ENCODE results near the gene C11orf86.
"Not testable (repeated sequence)": the region's sequence is repeated elsewhere in the genome, so short reads cannot be mapped to it uniquely, and the experiment has no call there.

C11orf86 gene

GRCh38 chr11:66976028-66976467 lies 944 bp downstream of the C11orf86 start:
- H3K36me3 Mint-ChIP-seq (ENCODE audit: low read depth) = no peaks in the 10 kb centered on the region
- peaks cover 6% of the 10 kb centered on the region for H3K4me1 Mint-ChIP-seq (ENCODE audit: low read depth)
- H3K9me3 Mint-ChIP-seq = no peaks in the 10 kb centered on the region
- peaks cover 11% of the 10 kb centered on the region for H3K27me3 Mint-ChIP-seq
- no peak overlapping the region for H3K27ac Mint-ChIP-seq
- no peak overlapping the region for H3K4me3 Mint-ChIP-seq

DNA sequence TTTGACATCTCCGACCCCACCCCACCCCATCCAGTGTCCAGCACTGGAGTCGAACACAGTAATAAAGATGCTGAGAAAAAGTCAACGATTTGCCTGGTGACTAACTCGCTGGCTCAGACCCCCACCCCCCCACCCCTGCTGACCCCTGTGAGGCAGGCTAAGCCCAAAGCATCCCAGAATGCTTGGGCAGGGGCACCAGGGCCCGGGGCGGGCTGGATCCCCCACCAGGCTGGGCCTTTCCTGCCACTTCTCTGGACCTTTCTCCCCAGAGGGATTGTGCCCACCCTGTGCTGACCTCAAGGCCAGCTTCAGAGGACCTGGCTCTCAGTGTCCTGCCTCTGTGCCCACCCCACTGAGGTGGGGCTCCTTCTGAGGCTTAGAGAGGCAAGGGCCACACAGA lies 1.8 kb downstream of the C11orf86 start:
- H3K27me3 Mint-ChIP-seq = peaks cover 8% of the 10 kb centered on the region
- peaks cover 1% of the 10 kb centered on the region for H3K4me1 Mint-ChIP-seq (ENCODE audit: low read depth)
- H3K4me3 Mint-ChIP-seq = no peak overlapping the region
- no peaks in the 10 kb centered on the region for H3K9me3 Mint-ChIP-seq
- H3K36me3 Mint-ChIP-seq (ENCODE audit: low read depth) = no peaks in the 10 kb centered on the region
- no peak overlapping the region for H3K27ac Mint-ChIP-seq

DNA sequence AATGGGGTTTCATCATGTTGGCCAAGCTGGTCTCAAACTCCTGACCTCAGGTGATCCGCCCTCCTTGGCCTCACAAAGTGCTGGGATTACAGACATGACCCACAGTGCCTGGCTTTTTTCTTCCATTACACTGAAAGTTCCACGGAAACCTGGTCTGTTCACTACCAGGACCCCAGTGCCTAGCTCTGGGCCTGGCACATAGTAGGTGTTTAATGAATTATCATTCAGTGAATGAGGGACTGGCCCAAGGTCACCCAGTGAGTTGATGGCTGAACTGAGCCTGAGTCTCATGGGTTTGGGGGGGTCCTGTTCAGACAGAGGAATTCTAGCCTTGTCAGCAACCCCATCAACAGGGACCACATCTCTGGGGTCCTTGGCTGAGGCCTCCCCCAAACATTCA lies 3.1 kb downstream of the C11orf86 start:
- Mint-ChIP-seq H3K4me1 (ENCODE audit: low read depth) (peaks cover 6% of the 10 kb centered on the region), H3K36me3 (ENCODE audit: low read depth) (no peaks in the 10 kb centered on the region), H3K4me3 (no peak overlapping the region), H3K9me3 (no peaks in the 10 kb centered on the region), H3K27ac (no peak overlapping the region), H3K27me3 (peaks cover 9% of the 10 kb centered on the region)

DNA sequence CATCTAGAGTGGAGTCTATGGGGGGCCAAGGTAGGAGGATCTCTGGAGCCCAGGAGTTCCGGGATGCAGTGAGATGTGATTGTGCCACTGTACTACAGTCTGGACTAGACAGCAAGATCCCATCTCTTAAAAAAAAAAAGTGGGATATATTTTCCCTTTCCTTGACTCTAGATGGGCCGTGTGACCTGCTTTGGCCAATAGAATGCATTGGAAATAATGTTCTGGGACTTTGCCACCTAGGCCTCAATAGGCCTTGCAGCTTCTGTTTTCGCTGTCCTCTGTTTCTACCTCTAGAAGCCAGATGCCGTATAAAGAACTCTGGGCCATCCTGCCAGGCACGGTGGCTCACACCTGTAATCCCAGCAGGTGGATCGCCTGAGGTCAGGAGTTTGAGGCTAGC lies 3.6 kb downstream of the C11orf86 start:
- Mint-ChIP-seq H3K4me1 (ENCODE audit: low read depth) (peaks cover 6% of the 10 kb centered on the region), H3K27ac (no peak overlapping the region), H3K36me3 (ENCODE audit: low read depth) (no peaks in the 10 kb centered on the region), H3K9me3 (no peaks in the 10 kb centered on the region), H3K27me3 (peaks cover 11% of the 10 kb centered on the region), H3K4me3 (no peak overlapping the region)

DNA sequence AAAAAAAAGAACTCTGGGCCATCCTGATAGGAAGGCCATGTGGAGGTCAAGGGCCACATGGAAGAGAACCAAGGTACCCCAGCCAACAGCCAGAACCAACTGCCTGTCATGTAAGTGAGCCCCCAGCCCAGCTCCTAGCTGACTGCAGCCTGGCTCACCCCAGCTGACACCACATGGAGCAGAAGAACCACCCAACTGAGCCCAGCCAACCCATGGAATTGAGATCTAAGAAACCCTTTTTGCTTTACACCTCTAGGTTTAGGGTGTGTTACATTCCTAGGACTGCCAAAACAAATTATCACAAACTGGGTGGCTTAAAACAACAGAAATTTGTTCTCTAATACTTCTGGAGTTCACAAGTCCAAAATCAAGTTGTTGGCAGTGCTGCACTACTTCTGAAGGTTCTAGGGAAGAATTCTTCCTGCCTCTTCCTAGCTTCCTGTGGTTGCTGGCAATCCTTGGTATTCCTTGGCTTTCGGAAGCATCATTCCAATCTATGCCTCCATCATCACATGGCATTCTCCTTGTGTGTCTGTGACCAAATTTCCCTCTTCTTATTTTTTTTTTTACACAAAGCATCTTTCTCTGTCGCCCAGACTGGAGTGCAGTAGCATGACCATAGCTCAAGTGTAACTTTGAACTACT lies 4.4 kb downstream of the C11orf86 start:
- no peaks in the 10 kb centered on the region for H3K36me3 Mint-ChIP-seq (ENCODE audit: low read depth)
- peaks cover 15% of the 10 kb centered on the region for H3K27me3 Mint-ChIP-seq
- H3K9me3 Mint-ChIP-seq = no peaks in the 10 kb centered on the region
- no peak overlapping the region for H3K27ac Mint-ChIP-seq
- H3K4me1 Mint-ChIP-seq (ENCODE audit: low read depth) = peaks cover 6% of the 10 kb centered on the region
- H3K4me3 Mint-ChIP-seq = no peak overlapping the region

- H3K4me3 Mint-ChIP-seq = no peak overlapping the region
- H3K27me3 Mint-ChIP-seq = peaks cover 15% of the 10 kb centered on the region
- no peak overlapping the region for H3K27ac Mint-ChIP-seq
- H3K36me3 Mint-ChIP-seq (ENCODE audit: low read depth) = no peaks in the 10 kb centered on the region
- no peaks in the 10 kb centered on the region for H3K9me3 Mint-ChIP-seq
- peaks cover 6% of the 10 kb centered on the region for H3K4me1 Mint-ChIP-seq (ENCODE audit: low read depth)
Observed at GRCh38 chr11:66981976-66982578, 7.0 kb downstream of the C11orf86 start.

DNA sequence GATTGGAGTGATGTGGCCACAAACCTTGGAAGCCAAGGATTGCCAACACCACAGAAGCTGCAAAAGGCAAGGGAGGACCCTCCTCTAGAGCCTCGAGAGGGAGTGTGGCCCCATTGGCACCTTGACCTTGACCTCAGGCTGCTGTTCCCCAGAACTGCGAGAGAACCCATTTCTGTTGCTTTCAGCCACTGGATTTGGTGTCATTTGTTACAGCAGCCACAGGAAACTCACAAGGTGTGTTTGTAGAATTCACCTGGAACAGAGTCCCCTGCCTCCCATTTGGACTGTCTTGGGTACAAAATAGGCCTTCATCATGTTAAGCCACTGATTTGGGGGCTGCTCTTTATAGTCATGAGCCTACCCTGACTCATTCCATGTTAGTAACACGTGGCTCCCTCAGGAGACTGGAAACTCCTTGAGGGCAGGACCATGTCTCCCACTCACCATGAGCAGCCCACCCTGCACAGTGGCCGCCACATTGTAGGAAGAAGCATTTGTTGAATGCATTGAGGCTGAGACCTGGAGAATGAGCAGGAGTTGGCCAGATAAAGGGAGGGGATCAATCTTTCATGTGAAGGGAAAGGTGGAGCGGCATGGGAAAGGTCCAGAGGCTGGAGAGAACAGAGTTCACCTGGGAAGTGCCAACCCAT lies 8.3 kb downstream of the C11orf86 start:
- Mint-ChIP-seq H3K9me3 (no peaks in the 10 kb centered on the region), H3K27me3 (peaks cover 19% of the 10 kb centered on the region), H3K36me3 (ENCODE audit: low read depth) (no peaks in the 10 kb centered on the region), H3K27ac (no peak overlapping the region), H3K4me1 (ENCODE audit: low read depth) (peaks cover 6% of the 10 kb centered on the region), H3K4me3 (no peak overlapping the region)

- H3K4me1 Mint-ChIP-seq (ENCODE audit: low read depth) = peaks cover 6% of the 10 kb centered on the region
- no peak overlapping the region for H3K27ac Mint-ChIP-seq
- H3K36me3 Mint-ChIP-seq (ENCODE audit: low read depth) = no peaks in the 10 kb centered on the region
- no peak overlapping the region for H3K4me3 Mint-ChIP-seq
- no peaks in the 10 kb centered on the region for H3K9me3 Mint-ChIP-seq
- peaks cover 21% of the 10 kb centered on the region for H3K27me3 Mint-ChIP-seq
Observed at GRCh38 chr11:66985508-66986177, 10.5 kb downstream of the C11orf86 start.

- Mint-ChIP-seq H3K9me3 (no peaks in the 10 kb centered on the region), H3K27ac (no peak overlapping the region), H3K4me3 (no peak overlapping the region), H3K36me3 (ENCODE audit: low read depth) (no peaks in the 10 kb centered on the region), H3K4me1 (ENCODE audit: low read depth) (peaks cover 6% of the 10 kb centered on the region), H3K27me3 (peaks cover 21% of the 10 kb centered on the region)
Observed at GRCh38 chr11:66986178-66986545, 11.1 kb downstream of the C11orf86 start.

GRCh38 chr11:66987158-66987620 lies 12.1 kb downstream of the C11orf86 start:
- no peak overlapping the region for H3K4me3 Mint-ChIP-seq
- no peaks in the 10 kb centered on the region for H3K36me3 Mint-ChIP-seq (ENCODE audit: low read depth)
- peaks cover 23% of the 10 kb centered on the region for H3K27me3 Mint-ChIP-seq
- H3K9me3 Mint-ChIP-seq = no peaks in the 10 kb centered on the region
- H3K27ac Mint-ChIP-seq = no peak overlapping the region
- peaks cover 2% of the 10 kb centered on the region for H3K4me1 Mint-ChIP-seq (ENCODE audit: low read depth)

DNA sequence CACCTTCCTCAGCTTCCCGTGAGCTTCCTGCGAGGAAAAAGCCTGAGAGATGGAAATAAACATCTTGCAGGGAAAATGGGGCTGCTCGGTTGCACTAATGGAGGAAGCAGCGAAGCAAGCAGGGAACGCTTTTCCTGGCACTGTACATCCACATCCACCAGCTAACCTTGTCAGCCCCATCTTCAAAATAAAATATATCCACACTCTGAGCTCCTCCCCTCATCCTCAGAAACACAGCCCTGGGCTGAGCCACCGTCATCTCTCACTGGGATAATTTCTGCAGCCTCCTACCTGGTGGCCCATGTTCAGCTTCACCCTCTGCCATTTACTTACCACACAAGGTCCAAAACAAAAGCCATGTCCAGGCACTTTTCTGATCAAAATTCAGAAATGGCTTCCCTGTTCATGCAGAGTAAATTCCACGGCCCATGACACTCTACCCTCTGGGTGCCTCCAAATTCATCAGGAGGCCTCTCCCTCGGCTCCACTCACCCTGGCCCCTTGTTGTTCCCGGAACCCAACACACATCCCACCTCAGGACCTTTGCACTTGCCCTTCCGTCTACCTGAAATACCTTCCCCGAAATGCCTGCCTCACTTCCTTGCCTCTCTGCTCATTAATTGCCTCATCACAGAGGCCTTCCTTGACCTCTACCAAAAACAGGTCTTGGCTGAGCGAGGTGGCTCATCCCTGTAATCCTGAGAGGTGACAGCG lies 13.0 kb downstream of the C11orf86 start:
- Mint-ChIP-seq H3K27ac (peak overlapping the region; percentile 26), H3K27me3 (peaks cover 21% of the 10 kb centered on the region), H3K4me3 (no peak overlapping the region), H3K4me1 (ENCODE audit: low read depth) (no peaks in the 10 kb centered on the region), H3K36me3 (ENCODE audit: low read depth) (no peaks in the 10 kb centered on the region), H3K9me3 (no peaks in the 10 kb centered on the region)

- H3K4me3 Mint-ChIP-seq; H3K36me3 Mint-ChIP-seq (ENCODE audit: low read depth); H3K4me1 Mint-ChIP-seq (ENCODE audit: low read depth); H3K27ac Mint-ChIP-seq; H3K9me3 Mint-ChIP-seq: not testable (repeated sequence)
- H3K27me3 Mint-ChIP-seq = peaks cover 19% of the 10 kb centered on the region
Observed at GRCh38 chr11:66988741-66989140, 13.6 kb downstream of the C11orf86 start.

DNA sequence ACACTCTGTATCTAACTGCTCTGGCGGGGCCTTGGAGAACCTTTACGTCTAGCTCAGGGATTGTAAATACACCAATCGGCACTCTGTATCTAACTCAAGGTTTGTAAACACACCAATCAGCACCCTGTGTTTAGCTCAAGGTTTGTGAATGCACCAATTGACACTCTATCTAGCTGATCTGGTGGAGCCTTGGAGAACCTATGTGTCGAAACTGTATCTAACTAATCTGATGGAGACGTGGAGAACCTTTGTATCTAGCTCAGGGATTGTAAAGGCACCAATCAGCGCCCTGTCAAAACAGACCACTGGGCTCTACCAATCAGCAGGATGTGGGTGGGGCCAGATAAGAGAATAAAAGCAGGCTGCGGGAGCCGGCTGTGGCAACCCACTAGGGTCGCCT lies 14.3 kb downstream of the C11orf86 start:
- not testable (repeated sequence) for H3K36me3 Mint-ChIP-seq (ENCODE audit: low read depth); H3K9me3 Mint-ChIP-seq; H3K27ac Mint-ChIP-seq; H3K4me3 Mint-ChIP-seq; H3K4me1 Mint-ChIP-seq (ENCODE audit: low read depth)
- H3K27me3 Mint-ChIP-seq = peaks cover 15% of the 10 kb centered on the region

- peaks cover 10% of the 10 kb centered on the region for H3K27me3 Mint-ChIP-seq
- H3K4me3 Mint-ChIP-seq = no peak overlapping the region
- H3K27ac Mint-ChIP-seq = no peak overlapping the region
- H3K9me3 Mint-ChIP-seq = no peaks in the 10 kb centered on the region
- H3K4me1 Mint-ChIP-seq (ENCODE audit: low read depth) = no peaks in the 10 kb centered on the region
- H3K36me3 Mint-ChIP-seq (ENCODE audit: low read depth) = no peaks in the 10 kb centered on the region
Observed at GRCh38 chr11:66992041-66992440, 16.9 kb downstream of the C11orf86 start.

Measured in stimulated activated naive CD8-positive, alpha-beta T cell treated with anti-CD3 and anti-CD28 coated beads, Interleukin-15, Interleukin-2, amounts not matched to agents 100 ng/mL and 50 ng/mL, for 24 hours (primary cell).